Glutamatergic neuron (in vitro differentiated cells): ENCODE measurements around the gene DHRS3. TPM values are rescaled to one million over a fixed set of nuclear protein-coding genes. Genes with fewer than 3 reads are reported as not detected.

Source experiments
- DNase-seq: peaks from one replicate; pipeline ENCODE4 v3.0.0; 2022
- H3K27ac Mint-ChIP-seq: one replicate; pipeline ENCODE4 v1.8.0; 2020; ENCODE audit warnings: mild to moderate bottlenecking, mixed read lengths, inconsistent platforms; ENCODE audit not compliant: unreplicated experiment
- H3K27me3 Mint-ChIP-seq: one replicate; pipeline ENCODE4 v1.8.0; 2020; ENCODE audit warnings: mild to moderate bottlenecking, moderate library complexity, mixed read lengths, inconsistent platforms; ENCODE audit not compliant: unreplicated experiment
- H3K36me3 Mint-ChIP-seq: one replicate; pipeline ENCODE4 v1.8.0; 2020; ENCODE audit warnings: mild to moderate bottlenecking, mixed read lengths, inconsistent platforms; ENCODE audit not compliant: unreplicated experiment
- H3K4me1 Mint-ChIP-seq: one replicate; pipeline ENCODE4 v1.8.0; 2020; ENCODE audit warnings: mild to moderate bottlenecking, low read depth, mixed read lengths, inconsistent platforms; ENCODE audit not compliant: unreplicated experiment
- H3K4me3 Mint-ChIP-seq: one replicate; pipeline ENCODE4 v1.8.0; 2020; ENCODE audit warnings: mild to moderate bottlenecking, mixed read lengths, inconsistent platforms; ENCODE audit not compliant: unreplicated experiment
- H3K9me3 Mint-ChIP-seq: one replicate; pipeline ENCODE4 v1.8.0; 2020; ENCODE audit warnings: mild to moderate bottlenecking, moderate library complexity, mixed read lengths, inconsistent platforms; ENCODE audit not compliant: unreplicated experiment
- total RNA-seq: library from RNA; stranded (reverse); fragmentation: NEBNext Ultra II Directional; extraction: Animal tissue kit (Norgen Biotek cat#: 25700); gene quantifications from one replicate; pipeline ENCODE4 v1.2.1, GENCODE V29; 2021; ENCODE audit not compliant: unreplicated experiment
- TF ChIP-seq, protein P1 (sequence below): fragments of 200-600 bp; sonication (generic); IDR thresholded peaks from one replicate; pipeline ENCODE4 v1.5.0; 2021; ENCODE audit not compliant: partially characterized antibody, unreplicated experiment

Gene DHRS3
- total RNA-seq, 1 donor from 2014 or later, result not detected

DNA sequence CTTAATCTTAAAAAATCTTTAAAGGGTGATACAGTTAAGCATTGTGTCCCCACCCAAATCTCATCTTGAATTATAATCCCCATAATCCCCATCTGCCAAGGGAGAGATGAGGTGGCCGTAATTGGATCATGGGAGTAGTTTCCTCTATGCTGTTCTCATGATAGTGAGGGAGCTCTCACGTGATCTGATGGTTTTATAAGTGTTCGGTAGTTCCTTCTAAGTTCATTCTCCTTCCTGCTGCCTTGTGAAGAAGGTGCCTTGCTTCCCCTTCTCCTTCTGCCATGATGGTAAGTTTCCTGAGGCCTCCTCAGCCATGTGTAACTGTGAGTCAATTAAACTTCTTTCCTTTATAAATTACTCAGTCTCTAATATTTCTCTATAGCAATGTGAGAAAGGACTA, 10.7 kb downstream of the DHRS3 start:
- Mint-ChIP-seq H3K9me3 (peaks cover 2% of the 10 kb centered on the region), H3K27ac (no peak overlapping the region), H3K4me1 (no peaks in the 10 kb centered on the region), H3K36me3 (no peaks in the 10 kb centered on the region), H3K27me3 (peaks cover 3% of the 10 kb centered on the region), H3K4me3 (no peak overlapping the region)
- TF ChIP-seq, protein P1, sequence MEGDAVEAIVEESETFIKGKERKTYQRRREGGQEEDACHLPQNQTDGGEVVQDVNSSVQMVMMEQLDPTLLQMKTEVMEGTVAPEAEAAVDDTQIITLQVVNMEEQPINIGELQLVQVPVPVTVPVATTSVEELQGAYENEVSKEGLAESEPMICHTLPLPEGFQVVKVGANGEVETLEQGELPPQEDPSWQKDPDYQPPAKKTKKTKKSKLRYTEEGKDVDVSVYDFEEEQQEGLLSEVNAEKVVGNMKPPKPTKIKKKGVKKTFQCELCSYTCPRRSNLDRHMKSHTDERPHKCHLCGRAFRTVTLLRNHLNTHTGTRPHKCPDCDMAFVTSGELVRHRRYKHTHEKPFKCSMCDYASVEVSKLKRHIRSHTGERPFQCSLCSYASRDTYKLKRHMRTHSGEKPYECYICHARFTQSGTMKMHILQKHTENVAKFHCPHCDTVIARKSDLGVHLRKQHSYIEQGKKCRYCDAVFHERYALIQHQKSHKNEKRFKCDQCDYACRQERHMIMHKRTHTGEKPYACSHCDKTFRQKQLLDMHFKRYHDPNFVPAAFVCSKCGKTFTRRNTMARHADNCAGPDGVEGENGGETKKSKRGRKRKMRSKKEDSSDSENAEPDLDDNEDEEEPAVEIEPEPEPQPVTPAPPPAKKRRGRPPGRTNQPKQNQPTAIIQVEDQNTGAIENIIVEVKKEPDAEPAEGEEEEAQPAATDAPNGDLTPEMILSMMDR, result no peak
- DNase-seq, result no peak

DNA sequence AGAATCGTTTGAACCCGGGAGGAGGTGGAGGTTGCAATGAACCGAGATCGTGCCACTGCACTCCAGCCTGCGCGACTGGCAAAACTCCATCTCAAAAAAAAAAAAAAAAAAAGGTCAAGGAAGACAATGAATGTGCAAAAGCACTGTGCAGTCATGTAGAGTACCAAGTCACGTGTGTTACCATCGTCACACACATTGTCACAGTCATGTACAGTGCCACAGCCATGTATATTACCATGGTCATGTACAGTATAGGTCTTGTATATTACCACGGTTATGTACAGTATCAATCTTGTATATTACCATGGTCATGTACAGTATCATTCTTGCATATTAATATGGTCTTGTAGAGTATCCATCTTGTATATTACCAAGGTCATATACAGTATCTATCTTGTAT, 13.0 kb downstream of the DHRS3 start:
- Mint-ChIP-seq H3K4me3 (no peak overlapping the region), H3K4me1 (no peaks in the 10 kb centered on the region), H3K27me3 (peaks cover 3% of the 10 kb centered on the region), H3K9me3 (no peaks in the 10 kb centered on the region), H3K27ac (no peak overlapping the region), H3K36me3 (no peaks in the 10 kb centered on the region)
- TF ChIP-seq, protein P1, result no peak
- no peak for DNase-seq

DNA sequence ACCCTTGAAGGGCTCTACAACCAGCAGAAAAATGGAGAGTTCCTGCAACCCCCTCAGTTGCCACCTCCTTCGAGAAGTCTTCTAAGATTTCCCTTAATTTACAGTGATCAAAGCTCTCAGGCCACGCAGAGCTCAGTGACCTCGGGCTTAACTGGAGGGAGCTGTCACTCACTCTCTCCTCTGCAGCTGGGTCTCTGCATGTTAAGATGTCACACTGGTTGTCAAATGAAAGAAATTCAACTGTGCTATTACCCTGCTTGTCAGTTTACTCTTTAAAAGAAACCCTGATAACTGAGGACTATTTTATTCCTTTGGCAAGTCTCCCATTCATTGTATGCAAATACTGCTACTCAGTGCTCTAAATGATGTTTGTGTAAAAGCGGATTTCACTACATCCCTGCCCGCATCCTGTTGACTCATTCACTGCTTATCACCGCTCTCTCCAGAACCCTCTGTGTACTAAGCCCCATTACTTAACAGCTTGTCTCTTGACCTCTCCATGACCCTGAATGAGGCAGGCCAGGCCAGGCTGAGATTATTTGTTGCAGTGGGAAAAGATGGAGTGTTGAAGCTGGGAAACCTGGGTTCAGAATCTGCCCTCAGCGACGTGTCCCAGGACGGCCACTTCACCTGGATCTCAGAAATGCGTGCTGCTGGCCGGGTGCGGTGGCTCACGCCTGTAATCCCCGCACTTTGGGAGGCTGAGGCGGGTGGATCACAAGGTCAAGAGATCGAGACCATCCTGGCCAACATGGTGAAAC, 13.7 kb downstream of the DHRS3 start:
- H3K27me3 Mint-ChIP-seq, result peaks cover 3% of the 10 kb centered on the region
- no peaks in the 10 kb centered on the region for H3K36me3 Mint-ChIP-seq
- no peaks in the 10 kb centered on the region for H3K9me3 Mint-ChIP-seq
- TF ChIP-seq, protein P1, result no peak
- no peak overlapping the region for H3K4me3 Mint-ChIP-seq
- no peaks in the 10 kb centered on the region for H3K4me1 Mint-ChIP-seq
- H3K27ac Mint-ChIP-seq, result no peak overlapping the region
- no peak for DNase-seq

DNA sequence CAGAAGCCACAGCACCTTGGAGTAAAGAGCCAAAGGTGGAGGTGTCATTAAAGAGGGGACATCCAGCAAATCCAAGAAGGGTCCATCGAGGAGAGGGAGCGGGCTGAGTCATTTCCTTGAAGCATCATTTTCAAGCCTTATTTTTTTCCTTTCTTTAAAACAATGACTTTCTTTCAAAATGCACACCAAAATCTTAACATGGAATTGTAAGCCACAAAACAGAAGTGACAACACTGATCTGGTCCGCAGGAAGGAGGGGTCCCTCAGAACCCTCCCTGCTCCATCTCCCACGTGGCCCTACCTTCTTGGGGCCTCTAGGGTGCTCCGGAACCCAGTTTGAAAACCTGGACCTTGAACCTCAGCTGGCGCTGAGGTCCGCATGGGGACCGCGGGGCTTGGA, 14.8 kb downstream of the DHRS3 start:
- TF ChIP-seq, protein P1, result no peak
- Mint-ChIP-seq H3K27me3 (peaks cover 3% of the 10 kb centered on the region), H3K4me3 (no peak overlapping the region), H3K36me3 (no peaks in the 10 kb centered on the region), H3K4me1 (no peaks in the 10 kb centered on the region), H3K9me3 (no peaks in the 10 kb centered on the region), H3K27ac (no peak overlapping the region)
- no peak for DNase-seq

DNA sequence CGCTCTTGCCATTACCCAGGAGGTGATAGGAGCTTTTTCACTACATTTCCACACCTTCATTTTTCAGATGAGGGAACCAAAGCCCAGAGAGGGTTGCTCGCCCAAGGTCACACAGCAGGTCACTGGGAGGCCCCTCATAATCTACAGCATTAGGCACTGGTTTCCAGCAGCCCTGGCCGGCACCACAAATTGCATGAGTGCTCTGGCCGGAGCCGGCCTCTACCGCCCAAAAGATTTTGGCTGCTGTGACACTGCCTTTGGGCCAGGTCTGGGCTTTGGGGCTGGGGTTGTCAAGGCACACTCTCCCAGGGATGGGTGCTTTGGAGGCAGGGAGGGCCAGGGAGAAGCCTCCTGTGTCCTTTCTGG, 15.4 kb downstream of the DHRS3 start:
- Mint-ChIP-seq H3K36me3 (no peaks in the 10 kb centered on the region), H3K4me1 (no peaks in the 10 kb centered on the region), H3K27ac (no peak overlapping the region), H3K4me3 (no peak overlapping the region), H3K9me3 (no peaks in the 10 kb centered on the region), H3K27me3 (no peaks in the 10 kb centered on the region)
- TF ChIP-seq, protein P1, result no peak
- DNase-seq, result no peak
